Hepatocyte (in vitro differentiated cells): ENCODE measurements around the gene PROZ. TPM values are rescaled to one million over a fixed set of nuclear protein-coding genes. Genes with fewer than 3 reads are reported as not detected.

ENCODE experiments used
- DNase-seq: peaks from one replicate; pipeline ENCODE4 v3.0.0-alpha.2; 2016; ENCODE audit warnings: low spot score
- H2AFZ ChIP-seq: fragments of 200-600 bp; sonication (generic); 2 replicates; pipeline ENCODE4 v1.6.0; 2016; ENCODE audit warnings: antibody characterized with exemption, mild to moderate bottlenecking
- H3K27ac ChIP-seq: fragments of 200-600 bp; sonication (generic); 2 replicates; pipeline ENCODE4 v1.5.1; 2016; ENCODE audit warnings: mild to moderate bottlenecking
- H3K27me3 ChIP-seq: fragments of 200-600 bp; sonication (generic); 2 replicates; pipeline ENCODE4 v1.6.1; 2016
- H3K36me3 ChIP-seq: fragments of 200-600 bp; sonication (generic); replicated peaks from 2 replicates; pipeline ENCODE4 v1.5.1; 2016; ENCODE audit warnings: low read depth; ENCODE audit not compliant: insufficient read depth
- H3K4me1 ChIP-seq: fragments of 200-600 bp; sonication (generic); 2 replicates; pipeline ENCODE4 v1.5.1; 2016; ENCODE audit warnings: mild to moderate bottlenecking, moderate library complexity; ENCODE audit not compliant: insufficient read depth
- H3K4me2 ChIP-seq: fragments of 200-600 bp; sonication (generic); 2 replicates; pipeline ENCODE4 v1.6.0; 2016
- H3K4me3 ChIP-seq: fragments of 200-600 bp; sonication (generic); 2 replicates; pipeline ENCODE4 v1.5.1; 2016; ENCODE audit warnings: mild to moderate bottlenecking
- H3K79me2 ChIP-seq: fragments of 200-600 bp; sonication (generic); 2 replicates; pipeline ENCODE4 v1.6.0; 2017; ENCODE audit warnings: mild to moderate bottlenecking
- H3K9me2 ChIP-seq: fragments of 200-600 bp; sonication (generic); replicated peaks from 2 replicates; pipeline ENCODE4 v1.6.0; 2017; ENCODE audit warnings: mild to moderate bottlenecking; ENCODE audit not compliant: insufficient read depth
- H3K9me3 ChIP-seq: fragments of 200-600 bp; sonication (generic); 2 replicates; pipeline ENCODE4 v1.5.1; 2016; ENCODE audit warnings: low read depth, mild to moderate bottlenecking
- H4K20me1 ChIP-seq: fragments of 200-600 bp; sonication (generic); 2 replicates; pipeline ENCODE4 v1.6.0; 2016; ENCODE audit warnings: mild to moderate bottlenecking; ENCODE audit not compliant: insufficient read depth, poor library complexity, severe bottlenecking
- EZH2 ChIP-seq: fragments of 200-600 bp; sonication (generic); IDR thresholded peaks from 2 replicates; pipeline ENCODE4 v1.6.1; 2016; ENCODE audit warnings: antibody characterized with exemption, mild to moderate bottlenecking, borderline replicate concordance
- EZH2phosphoT487 ChIP-seq: fragments of 200-600 bp; sonication (generic); IDR thresholded peaks from one replicate; pipeline ENCODE4 v1.6.1; 2018; ENCODE audit warnings: antibody characterized with exemption, mild to moderate bottlenecking, low read depth, moderate library complexity; ENCODE audit not compliant: unreplicated experiment, severe bottlenecking
- WGBS: methylation state at CpG from one replicate; pipeline ENCODE4 v1.1.6; 2016; ENCODE audit warnings: low lambda C conversion rate; ENCODE audit errors: missing lambda C conversion rate; 5-methylcytosine and 5-hydroxymethylcytosine counted together
- polyA plus RNA-seq: library from polyadenylated mRNA; unstranded; fragments of >200 nt; fragmentation: Nextera tagmentation; extraction: Ambion mirVana; gene quantifications from 2 replicates; pipeline ENCODE4 v1.2.1, GENCODE V29; 2016
- total RNA-seq: library from RNA; depleted of rRNA; stranded (reverse); fragments of >200 nt; gene quantifications from 2 replicates; pipeline ENCODE4 v1.2.3, GENCODE V29; 2014
- TF ChIP-seq, protein P1 (sequence below): fragments of 200-600 bp; sonication (generic); IDR thresholded peaks from 2 replicates; pipeline ENCODE4 v1.5.1; 2016; ENCODE audit warnings: antibody characterized with exemption, mild to moderate bottlenecking; ENCODE audit not compliant: poor library complexity

PROZ gene
- total and polyA plus RNA-seq, 2 experiments from 2014 or later: 4.7 TPM

DNA sequence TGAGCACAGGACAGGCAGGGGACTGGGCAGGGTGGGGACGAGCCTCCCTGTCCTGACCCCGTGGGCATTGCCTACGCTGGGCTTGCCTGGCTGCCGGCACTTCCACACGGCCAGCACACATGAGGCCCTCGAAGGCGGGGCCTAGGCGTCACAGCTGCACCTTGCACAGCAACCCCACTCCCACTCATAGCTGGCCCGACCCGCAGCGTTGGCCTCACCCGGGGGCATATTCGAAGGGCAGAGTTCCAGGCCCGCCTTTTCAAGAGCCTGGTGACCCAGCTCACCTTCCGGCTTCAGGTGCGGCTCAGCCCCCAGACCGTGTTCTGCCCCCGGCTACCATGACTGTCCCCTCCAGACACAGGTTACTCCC lies 16.9 kb upstream of the PROZ start:
- H3K4me2 ChIP-seq: no peak overlapping the region
- H3K36me3 ChIP-seq: no peaks in the 10 kb centered on the region
- no peaks in the 10 kb centered on the region for H3K9me3 ChIP-seq
- no peak overlapping the region for H2AFZ ChIP-seq
- 95% methylated on average over 18 of the region's 18 CpGs for WGBS
- H4K20me1 ChIP-seq: no peaks in the 10 kb centered on the region
- H3K4me1 ChIP-seq: no peaks in the 10 kb centered on the region
- no peaks in the 10 kb centered on the region for H3K79me2 ChIP-seq
- no peak for DNase-seq
- no peaks in the 10 kb centered on the region for H3K27me3 ChIP-seq
- no peaks in the 10 kb centered on the region for H3K9me2 ChIP-seq
- TF ChIP-seq EZH2 (no peak), EZH2phosphoT487 (no peak)
- TF ChIP-seq, protein P1, sequence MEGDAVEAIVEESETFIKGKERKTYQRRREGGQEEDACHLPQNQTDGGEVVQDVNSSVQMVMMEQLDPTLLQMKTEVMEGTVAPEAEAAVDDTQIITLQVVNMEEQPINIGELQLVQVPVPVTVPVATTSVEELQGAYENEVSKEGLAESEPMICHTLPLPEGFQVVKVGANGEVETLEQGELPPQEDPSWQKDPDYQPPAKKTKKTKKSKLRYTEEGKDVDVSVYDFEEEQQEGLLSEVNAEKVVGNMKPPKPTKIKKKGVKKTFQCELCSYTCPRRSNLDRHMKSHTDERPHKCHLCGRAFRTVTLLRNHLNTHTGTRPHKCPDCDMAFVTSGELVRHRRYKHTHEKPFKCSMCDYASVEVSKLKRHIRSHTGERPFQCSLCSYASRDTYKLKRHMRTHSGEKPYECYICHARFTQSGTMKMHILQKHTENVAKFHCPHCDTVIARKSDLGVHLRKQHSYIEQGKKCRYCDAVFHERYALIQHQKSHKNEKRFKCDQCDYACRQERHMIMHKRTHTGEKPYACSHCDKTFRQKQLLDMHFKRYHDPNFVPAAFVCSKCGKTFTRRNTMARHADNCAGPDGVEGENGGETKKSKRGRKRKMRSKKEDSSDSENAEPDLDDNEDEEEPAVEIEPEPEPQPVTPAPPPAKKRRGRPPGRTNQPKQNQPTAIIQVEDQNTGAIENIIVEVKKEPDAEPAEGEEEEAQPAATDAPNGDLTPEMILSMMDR: no peak
- H3K27ac ChIP-seq: no peak overlapping the region
- H3K4me3 ChIP-seq: no peak overlapping the region

GRCh38 chr13:113142876-113143275 lies 15.6 kb upstream of the PROZ start:
- TF ChIP-seq EZH2phosphoT487: no peak
- TF ChIP-seq EZH2: no peak
- TF ChIP-seq, protein P1: no peak
- H3K27ac ChIP-seq: no peak overlapping the region
- WGBS: 93% methylated on average over 7 of the region's 7 CpGs
- no peaks in the 10 kb centered on the region for H3K27me3 ChIP-seq
- no peaks in the 10 kb centered on the region for H3K79me2 ChIP-seq
- H3K36me3 ChIP-seq: no peaks in the 10 kb centered on the region
- H4K20me1 ChIP-seq: no peaks in the 10 kb centered on the region
- no peak overlapping the region for H3K4me3 ChIP-seq
- H2AFZ ChIP-seq: no peak overlapping the region
- H3K4me2 ChIP-seq: no peak overlapping the region
- no peaks in the 10 kb centered on the region for H3K9me3 ChIP-seq
- no peaks in the 10 kb centered on the region for H3K9me2 ChIP-seq
- DNase-seq: no peak
- no peaks in the 10 kb centered on the region for H3K4me1 ChIP-seq

GRCh38 chr13:113143466-113144254 lies 14.8 kb upstream of the PROZ start:
- H3K4me2 ChIP-seq: no peak overlapping the region
- no peaks in the 10 kb centered on the region for H3K4me1 ChIP-seq
- H3K27ac ChIP-seq: no peak overlapping the region
- H4K20me1 ChIP-seq: no peaks in the 10 kb centered on the region
- H3K36me3 ChIP-seq: no peaks in the 10 kb centered on the region
- no peak overlapping the region for H3K4me3 ChIP-seq
- no peaks in the 10 kb centered on the region for H3K9me2 ChIP-seq
- no peak for DNase-seq
- H3K27me3 ChIP-seq: no peaks in the 10 kb centered on the region
- TF ChIP-seq EZH2: no peak
- TF ChIP-seq, protein P1: no peak
- TF ChIP-seq EZH2phosphoT487: no peak
- H3K79me2 ChIP-seq: no peaks in the 10 kb centered on the region
- 94% methylated on average over 39 of the region's 39 CpGs for WGBS
- no peaks in the 10 kb centered on the region for H3K9me3 ChIP-seq
- no peak overlapping the region for H2AFZ ChIP-seq
